Effector CD4-positive, alpha-beta T cell (primary cell): ENCODE data around the gene PRSS3.
"Not testable (repeated sequence)": the region's sequence is repeated elsewhere in the genome, so short reads cannot be mapped to it uniquely, and the experiment has no call there.

Source experiments
- DNase-seq: peaks from one replicate; pipeline ENCODE4 v3.0.0-alpha.2; 2020

PRSS3 gene

DNA sequence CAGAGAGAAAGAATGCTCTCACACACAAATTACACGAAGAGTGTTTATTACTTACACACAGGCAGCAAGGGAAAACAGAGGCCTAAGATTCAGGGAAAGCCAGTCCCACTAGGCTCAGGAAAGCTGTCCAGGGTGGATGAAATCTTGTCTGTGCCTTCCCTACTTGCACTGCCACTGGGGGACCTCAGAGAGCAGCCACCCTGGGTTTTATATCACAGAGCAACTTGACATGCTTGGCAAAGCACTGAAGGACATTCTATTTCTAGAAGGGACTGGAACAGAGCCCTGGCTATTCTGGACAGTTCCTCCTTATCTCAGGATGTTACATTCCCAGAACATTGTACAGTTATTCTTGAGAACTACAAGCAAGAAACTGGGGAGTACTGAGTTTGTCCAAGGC, 7.5 kb upstream of the PRSS3 start:
- DNase-seq = no peak

DNA sequence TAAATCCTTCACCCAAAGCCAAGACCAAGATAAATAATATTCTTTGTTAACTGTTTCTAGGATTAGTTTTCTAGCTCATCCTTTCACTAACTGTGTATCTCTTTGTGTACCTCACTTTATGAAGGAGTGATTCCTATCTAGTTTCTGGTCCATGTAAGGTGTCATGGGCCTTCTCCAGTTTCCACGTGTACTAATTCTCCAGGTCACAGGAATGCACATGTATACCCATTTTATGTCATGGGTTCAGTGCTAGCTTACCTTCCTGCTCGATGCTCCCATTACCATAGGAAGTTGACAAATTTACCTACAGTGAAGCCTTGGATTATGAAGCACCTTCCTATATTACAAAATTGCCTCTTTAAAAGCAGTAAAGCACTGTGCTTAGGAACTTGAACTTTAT, 5.9 kb upstream of the PRSS3 start:
- not testable (repeated sequence) for DNase-seq

DNA sequence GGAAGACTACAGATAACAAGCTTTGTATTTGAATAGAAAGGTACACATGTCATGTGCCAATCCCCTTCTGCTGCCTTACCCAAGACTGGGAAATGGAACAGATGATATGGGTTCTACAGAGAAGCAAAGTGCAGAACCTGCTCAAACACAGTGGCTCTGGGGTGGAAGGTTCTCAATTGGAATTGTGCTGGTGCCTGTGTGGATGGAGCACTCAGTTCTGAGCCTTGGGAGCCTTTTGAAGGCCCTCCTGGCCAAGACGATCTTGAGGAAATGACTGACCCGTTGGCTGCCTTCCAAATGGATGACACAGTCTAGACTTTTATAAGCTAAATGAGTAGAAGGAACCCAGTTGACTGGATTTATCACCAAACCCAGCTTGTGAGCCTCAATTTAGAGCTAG, 4.2 kb upstream of the PRSS3 start:
- DNase-seq = no peak

DNA sequence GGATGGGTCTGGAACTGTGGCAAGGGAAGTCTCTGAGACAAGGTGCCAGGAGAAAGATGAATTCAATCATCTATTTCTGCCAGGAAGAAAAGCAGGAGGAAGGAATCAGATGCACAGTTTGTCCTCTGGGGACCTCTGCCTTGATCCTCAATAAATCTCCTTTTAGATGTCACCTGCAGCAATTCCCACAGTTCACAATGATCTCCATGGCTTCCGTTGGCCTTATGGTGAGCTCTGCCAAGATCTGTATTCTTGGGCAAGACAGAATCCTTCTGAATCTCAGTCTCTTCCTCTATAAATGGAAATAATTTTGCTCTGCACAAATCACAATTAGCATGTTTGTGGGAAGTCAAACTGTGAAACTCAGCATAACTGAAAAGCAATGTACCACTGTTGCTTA, 1.9 kb upstream of the PRSS3 start:
- not testable (repeated sequence) for DNase-seq

DNA sequence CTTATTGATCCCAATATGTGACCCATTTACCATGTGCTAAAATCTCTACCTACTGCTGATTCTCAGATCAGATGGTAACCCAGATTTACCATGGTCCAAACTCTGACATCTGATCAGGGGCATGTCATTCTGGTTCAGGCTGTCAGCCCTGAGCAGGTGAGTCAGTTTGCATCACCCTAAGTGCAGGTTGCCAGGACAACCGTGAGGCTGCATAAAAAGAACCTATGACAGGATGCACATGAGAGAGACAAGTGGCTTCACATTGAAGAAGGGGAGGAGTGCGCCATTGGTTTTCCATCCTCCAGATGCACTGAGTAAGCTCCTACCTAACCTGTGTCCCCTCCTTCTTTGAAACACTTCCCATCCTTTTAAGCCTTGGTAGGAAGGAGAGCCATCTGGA, 801 bp upstream of the PRSS3 start:
- no peak for DNase-seq

DNA sequence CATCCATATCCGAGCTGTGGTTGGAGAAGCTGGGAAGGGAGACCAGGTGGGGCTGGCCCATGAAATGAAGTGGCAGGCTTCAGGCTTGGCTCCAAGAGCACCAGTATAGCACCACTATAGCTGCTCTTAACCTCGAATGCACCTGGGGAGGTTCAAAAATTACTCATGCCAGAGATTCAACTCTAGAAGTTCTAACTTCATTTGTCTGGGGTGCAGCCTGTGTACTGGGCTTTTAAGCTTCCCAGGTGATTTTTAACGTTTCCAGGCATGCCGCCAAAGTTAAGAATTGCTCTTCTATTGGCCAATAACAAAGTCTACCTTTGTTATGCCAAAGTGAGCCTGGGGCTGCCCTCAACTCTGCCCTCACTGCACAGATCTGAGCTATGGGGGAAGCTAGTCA, 458 bp downstream of the PRSS3 start:
- no peak for DNase-seq

DNA sequence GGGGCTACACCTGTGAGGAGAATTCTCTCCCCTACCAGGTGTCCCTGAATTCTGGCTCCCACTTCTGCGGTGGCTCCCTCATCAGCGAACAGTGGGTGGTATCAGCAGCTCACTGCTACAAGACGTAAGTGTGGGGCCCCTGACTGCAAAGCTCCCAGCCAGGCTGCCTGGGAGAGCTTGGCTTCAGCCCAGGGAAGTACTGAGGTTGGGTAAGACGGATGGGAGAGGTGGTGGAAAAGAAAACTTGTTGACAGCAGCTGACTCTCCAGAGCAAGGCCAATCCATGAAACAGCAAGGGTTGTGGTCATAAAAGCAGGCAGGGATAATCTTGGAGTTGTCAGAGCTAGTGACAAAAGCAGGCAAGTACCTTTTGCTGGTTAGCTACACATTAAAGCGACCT, 1.3 kb downstream of the PRSS3 start:
- not testable (repeated sequence) for DNase-seq

DNA sequence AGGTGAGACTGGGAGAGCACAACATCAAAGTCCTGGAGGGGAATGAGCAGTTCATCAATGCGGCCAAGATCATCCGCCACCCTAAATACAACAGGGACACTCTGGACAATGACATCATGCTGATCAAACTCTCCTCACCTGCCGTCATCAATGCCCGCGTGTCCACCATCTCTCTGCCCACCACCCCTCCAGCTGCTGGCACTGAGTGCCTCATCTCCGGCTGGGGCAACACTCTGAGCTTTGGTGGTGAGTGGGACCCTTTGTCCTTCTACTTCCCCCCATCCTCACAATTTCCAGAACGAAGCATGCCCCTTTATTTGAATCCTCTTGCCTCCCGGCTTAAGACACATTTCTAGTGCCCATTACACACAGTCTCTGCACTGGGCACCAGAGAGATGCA, 2.5 kb downstream of the PRSS3 start:
- no peak for DNase-seq

DNA sequence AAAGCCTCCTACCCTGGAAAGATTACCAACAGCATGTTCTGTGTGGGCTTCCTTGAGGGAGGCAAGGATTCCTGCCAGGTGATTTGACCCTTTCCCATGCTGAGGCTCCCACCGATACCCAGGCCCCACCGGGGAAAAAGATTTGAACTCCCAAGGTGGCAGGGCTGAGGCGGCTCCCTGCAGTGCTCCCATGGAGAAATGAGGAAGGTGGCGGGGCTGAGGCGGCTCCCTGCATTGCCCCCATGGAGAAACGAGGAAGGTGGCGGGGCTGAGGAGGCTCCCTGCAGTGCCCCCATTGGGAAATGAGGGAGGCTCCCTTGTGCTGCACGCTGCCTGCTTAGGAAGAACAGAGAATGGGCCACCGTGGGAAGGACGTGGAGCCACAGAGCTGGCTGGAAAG, 3.2 kb downstream of the PRSS3 start:
- no peak for DNase-seq

DNA sequence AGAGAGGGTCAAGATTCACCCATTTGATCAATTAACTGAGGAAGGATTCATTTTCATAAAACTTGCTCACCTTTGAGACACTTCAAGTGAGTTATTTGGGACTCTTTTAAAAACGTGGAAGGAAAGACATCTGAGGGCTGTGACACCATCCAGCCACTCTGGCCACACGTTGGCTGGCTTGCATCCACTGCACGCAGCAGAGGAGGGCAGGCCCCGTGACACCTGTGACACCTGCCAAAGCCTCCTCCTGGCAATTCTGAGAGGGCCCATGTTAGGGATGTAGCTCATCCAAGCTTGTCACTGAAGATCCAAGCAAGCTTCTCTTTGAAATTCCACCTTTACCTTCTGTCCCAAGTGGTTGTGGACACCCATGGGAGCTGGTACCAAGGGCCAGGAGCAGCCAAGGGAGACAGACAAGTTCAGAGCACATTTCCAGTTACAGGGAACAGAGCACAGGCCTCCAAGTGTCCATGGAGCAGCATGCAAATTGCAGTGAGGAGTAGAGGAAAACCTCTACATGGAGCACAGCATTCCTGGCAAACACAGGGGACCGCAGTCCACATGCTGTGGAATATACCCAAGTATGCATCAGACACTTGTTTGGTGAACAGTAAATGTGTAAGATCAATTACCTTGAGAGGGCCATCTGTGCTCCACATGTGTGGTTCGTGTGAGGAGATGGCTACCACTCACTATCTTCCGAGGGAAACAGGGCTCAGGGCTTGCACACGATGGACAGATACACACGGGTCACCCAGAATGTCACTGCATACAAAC, 4.8 kb downstream of the PRSS3 start:
- no peak for DNase-seq

DNA sequence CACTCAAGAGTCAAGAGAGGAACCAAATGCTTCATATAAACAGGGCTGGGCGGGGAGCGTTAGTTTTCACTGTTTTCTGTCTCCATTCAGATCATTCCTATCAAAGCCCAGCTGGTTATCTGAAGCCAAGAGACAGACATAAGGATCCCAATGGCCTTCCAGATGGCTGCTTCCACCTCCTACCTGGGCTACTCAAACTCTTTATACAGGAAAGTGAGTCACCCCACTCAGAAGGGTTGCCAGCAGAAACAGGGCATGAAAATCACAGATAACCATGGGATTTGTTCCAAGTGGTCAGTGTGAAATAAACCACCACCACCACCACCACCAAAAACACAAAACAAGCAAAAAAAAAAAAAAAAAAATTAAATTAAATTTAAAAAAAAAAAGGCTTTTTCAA, 5.5 kb downstream of the PRSS3 start:
- no peak for DNase-seq

DNA sequence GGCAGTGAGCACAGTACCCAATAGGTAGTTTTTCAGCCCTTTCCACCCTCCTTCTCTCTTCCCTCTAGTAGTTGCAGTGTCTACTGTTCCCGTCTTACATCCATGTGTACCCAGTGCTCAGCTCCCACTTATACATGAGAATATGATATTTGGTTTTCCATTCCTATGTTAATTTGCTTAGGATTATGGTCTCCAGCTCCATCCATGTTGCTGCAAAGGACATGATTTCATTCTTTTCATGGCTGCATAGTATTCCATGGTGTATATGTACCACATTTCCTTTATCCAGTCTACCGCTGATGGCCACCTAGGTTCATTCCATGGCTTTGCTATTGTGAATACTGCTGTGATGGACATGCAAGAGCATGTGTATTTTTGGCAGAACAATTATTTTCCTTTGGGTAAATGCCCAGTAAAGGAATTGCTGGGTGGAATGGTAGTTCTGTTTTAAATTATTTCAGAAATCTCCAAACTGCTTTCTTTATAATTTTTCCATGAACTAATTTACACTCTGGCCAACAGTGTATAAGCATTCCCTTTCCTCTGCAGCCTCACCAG, 6.7 kb downstream of the PRSS3 start:
- not testable (repeated sequence) for DNase-seq

DNA sequence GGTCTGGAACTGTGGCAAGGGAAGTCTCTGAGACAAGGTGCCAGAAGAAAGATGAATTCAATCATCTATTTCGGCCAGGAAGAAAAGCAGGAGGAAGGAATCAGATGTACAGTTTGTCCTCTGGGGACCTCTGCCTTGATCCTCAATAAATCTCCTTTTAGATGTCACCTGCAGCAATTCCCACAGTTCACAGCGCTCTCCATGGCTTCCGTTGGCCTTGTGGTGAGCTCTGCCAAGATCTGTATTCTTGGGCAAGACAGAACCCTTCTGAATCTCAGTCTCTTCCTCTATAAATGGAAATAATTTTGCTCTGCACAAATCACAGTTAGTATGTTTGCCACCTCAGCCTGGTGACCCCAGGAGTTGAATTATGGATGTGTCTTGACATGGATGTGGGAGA, 8.8 kb downstream of the PRSS3 start:
- DNase-seq = not testable (repeated sequence)

DNA sequence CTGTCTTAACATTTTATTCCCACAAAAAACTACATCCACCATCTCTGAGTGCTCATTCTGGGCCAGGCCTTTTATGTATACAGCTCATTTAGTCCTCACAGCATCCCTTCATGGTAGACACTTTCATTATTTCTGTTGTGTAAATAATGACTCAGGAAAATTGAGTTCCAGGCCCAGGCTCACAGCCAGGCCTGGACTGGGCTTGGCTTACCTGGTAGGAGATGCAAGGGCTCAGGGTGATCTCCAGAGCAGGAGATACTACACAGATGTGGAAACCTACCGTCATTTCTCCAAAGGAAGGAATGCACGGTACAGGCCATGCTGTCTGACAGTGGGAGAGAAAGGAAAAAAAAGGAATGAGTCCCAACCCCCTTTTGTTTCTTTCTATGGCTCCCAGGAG, 11.8 kb downstream of the PRSS3 start:
- DNase-seq = not testable (repeated sequence)

DNA sequence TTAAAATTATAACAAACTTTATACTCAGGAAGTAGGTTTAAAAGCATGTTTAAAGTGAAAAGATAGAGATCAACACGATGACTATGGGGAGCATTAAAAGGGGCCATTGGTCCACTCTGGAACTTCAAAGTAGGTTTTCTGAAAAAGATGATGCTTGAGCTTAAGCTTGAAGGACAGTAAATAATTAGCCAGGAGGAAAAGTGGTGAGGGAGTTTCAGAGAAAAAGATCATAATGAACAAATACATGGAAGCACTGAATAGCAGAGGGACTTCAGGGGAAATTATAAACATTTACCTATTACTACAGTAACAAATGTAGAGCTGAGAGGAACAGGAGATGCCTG, 13.6 kb downstream of the PRSS3 start:
- not testable (repeated sequence) for DNase-seq

DNA sequence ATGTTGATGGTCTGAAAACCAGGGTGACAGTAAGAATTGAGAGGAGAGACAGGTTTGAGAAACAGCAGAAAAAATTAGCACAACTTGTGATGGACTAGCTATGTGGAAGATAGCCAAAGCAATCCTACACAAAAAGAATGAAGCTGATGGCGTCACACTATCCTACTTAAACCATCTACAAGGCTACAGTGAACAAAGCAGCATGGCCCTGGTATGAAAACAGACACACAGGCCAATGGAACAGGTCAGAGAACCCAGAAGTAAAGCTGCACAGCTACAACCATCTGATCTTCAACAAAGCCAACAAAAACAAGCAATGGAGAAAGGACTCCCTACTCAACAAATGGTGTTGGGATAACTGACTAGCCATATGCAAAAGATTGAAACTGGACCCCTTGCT, 14.1 kb downstream of the PRSS3 start:
- DNase-seq = no peak

DNA sequence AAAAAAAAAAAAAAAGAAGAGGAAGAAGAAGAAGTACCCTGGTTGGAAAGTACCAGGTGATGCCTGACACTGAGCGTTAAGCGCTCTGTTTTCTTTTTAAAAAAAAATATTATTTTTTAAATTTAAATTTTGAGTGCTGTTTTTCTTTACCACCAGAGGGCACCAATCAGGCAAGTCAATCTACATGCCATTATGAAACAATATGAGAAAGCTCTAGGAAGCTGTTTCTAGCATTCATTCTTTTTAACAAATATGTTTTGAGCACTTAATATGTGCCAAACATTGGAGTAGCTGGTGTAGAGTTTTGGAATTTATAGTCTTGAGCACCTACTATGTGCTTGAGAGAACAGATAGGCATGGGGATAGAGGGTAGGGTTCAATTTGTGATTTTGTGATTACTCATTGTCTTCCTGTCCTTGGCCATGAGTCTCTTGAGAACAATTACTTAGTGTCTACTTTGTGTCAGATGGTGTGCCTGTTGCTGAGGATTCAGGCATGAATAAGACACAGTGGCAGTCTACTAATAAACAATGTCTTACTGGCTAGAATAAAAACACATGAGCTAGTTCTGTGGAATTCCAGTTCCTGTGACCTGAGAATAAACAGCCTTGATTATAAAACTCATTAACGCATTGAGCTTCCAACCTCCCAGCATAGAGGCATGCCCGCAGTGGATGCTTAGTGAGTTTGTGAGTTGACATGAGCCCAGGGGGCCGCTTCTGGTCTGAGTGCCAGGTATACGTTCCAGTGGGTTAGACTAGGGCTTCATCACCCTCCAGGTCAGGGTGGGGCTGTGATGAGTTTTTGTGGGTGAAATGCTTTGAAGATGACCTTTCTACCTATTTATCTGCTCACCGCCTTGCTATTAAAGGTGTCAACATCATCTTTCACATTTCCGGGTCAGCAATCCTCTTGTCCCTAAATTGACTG, 18.6 kb downstream of the PRSS3 start:
- DNase-seq = no peak

DNA sequence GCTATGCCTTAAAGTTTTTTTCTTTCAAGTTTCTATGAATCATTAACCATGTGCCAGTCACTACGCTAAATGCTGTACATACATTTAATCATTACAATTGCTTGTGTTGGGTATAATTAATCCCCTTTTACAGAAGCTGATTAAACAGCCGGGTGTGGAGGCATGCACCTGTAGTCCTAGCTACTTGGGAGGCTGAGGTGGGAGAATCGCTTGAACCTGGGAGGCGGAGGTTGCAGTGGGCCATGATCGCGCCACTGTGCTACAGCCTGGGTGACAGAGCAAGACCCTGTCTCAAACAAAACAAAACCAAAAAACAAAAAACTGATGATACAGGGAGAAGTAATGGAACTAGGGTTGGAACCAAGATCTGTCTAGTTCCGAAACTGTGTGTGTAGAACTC, 20.4 kb downstream of the PRSS3 start:
- DNase-seq = no peak

DNA sequence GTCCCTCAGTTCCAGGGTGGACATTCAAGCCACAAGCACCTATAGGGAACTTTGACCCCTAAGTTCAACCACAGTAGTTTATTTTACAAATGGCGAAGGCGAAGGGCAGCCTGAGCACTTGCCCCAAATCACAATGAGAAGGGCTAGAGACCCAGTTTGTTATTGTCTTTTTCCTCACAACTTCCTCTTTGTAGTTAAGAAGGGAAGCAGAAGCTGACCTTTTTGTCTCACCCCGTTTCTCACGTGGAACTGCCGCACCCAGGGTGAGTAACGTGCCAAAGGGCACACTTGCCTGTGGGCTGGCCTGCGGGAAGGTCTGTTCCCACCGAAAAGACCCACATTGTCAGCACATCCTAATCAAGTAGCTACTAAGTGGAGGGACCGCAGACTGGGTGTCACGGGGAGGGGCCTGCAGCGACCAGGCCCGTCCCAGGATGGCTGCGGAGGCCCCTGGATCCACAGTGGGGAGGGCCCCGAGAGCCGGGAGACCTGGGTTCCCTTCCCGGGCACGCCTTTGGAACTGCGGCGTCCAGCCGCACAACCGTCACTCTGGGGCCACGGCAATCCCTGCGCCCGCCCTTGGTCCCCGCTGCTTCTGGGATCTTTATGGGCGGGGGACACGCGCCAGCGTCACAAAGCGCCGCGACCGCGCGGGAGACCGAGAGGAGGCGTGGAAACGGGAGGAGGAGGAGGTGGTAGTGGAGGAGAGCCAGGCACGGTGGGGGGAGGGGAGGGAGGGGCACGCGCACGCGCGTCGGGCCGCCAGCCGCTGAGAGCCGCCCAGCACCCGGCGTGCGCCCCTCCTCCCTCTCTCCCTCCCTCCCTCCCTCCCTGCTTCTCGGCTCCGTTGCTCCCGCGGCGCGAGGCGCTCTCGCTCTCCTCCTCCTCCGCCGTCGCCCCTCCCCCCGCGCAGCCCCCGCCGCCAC, 21.2 kb downstream of the PRSS3 start, which contains the start of gene UBE2R2:
Gene UBE2R2, plus strand, starts transcription at position 834 of the 926 bp plus-strand sequence. CDS start 598 bp downstream, outside the sequence.
- peak; percentile 89 for DNase-seq

DNA sequence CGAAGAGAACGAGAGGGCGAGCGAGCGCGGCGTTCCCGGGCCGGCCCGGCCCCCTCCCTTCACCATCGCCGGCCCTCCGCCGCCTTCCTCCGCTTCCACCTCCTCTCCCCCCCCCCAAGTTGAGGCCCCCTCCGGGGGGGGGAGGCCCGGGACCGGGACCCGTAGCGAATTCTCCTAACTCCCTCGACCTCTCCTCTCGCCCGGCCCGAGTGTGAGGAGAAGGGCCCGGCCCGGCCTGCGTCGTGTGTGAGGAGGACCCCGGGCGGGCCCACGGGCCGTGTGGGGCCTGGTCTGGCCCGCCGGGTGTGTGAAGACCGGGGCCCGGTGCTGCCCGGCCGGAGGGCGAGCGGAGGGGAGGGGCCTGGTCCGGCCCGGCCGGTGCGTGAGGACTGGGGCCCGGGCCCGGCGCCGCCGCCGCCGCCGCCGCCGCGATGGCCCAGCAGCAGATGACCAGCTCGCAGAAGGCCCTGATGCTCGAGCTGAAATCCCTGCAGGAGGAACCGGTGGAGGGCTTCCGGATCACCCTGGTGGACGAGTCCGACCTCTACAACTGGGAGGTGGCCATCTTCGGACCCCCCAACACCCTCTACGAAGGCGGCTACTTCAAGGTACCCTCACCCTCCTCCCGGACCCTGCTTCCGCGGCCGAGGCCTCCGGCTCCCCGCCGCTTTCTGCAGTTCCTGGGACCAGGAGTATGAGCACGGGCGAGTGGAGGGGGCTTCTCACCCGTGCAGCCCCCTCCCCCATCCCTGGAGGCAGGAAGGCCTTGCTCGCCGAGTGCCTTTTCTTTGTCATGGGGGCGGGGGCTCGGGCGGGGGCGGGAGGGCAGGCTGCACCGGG, 22.2 kb downstream of the PRSS3 start:
- peak; percentile 32 for DNase-seq

DNA sequence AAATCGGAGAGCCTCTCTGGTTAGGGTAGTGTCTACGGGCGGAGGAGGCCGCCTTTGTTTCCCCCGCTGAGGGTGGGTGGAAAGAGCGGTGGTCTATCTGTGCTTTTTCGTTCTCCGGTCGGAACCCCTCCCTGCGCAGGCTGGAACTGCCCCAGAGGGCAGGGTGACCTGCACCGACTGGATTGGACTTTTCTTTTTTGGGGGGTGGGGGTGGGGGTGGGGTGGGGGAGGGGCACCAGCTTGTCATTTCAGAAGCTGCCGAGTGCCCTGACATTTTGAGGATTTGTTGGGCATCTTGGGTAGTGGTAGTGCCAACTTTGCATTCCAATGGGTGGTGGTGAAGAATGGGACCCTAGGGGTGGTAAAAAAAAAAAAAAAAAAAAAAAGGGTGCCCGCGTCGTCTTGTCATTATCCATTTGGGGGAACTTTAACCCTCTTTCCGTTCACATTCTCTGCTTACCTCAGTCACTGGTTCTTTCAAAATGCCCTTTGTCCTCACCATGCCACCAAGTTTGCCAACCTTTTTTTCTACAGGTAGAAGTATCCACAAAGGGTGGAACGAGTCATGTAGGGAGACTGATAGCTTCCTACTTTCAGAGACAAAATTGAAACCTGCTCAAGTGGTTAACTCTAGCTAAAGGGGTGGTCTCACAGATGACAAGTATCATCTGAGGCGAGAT, 22.9 kb downstream of the PRSS3 start:
- DNase-seq = no peak
